Parathyroid adenoma (tissue), 2 donors: ENCODE measurements around the gene ZNF385A.
A peak's percentile ranks its signal among the peaks of the same experiment; 100 is the strongest.

Experiments used
- H2AFZ ChIP-seq: fragments of 300-600 bp; sonication (generic); one replicate; pipeline ENCODE4 v1.7.0; 2017; ENCODE audit warnings: antibody characterized with exemption, mild to moderate bottlenecking
- H3K27ac ChIP-seq: fragments of 300-600 bp; sonication (generic); one replicate; pipeline ENCODE4 v1.7.0; 2017
- H3K27me3 ChIP-seq: fragments of 300-600 bp; sonication (generic); one replicate; pipeline ENCODE4 v1.7.0; 2017; ENCODE audit warnings: low read length; ENCODE audit not compliant: control insufficient read depth, insufficient read depth
- H3K36me3 ChIP-seq: fragments of 300-600 bp; sonication (generic); one replicate; pipeline ENCODE4 v1.7.0; 2017; ENCODE audit warnings: low read length; ENCODE audit not compliant: control insufficient read depth, insufficient read depth
- H3K4me1 ChIP-seq: fragments of 300-600 bp; sonication (generic); one replicate; pipeline ENCODE4 v1.7.0; 2017; ENCODE audit warnings: control low read depth
- H3K4me2 ChIP-seq: fragments of 300-600 bp; sonication (generic); one replicate; pipeline ENCODE4 v1.7.0; 2017; ENCODE audit warnings: low read length
- H3K4me3 ChIP-seq: fragments of 300-600 bp; sonication (generic); one replicate; pipeline ENCODE4 v1.7.0; 2017; ENCODE audit warnings: low read depth, low read length
- H3K79me2 ChIP-seq: fragments of 300-600 bp; sonication (generic); one replicate; pipeline ENCODE4 v1.7.0; 2017; ENCODE audit warnings: control low read depth
- H3K9ac ChIP-seq: fragments of 300-600 bp; sonication (generic); one replicate; pipeline ENCODE4 v1.7.0; 2017; ENCODE audit warnings: mild to moderate bottlenecking
- H3K9me3 ChIP-seq: fragments of 300-600 bp; sonication (generic); one replicate; pipeline ENCODE4 v1.7.0; 2017; ENCODE audit warnings: low read length; ENCODE audit not compliant: control insufficient read depth
- CTCF ChIP-seq: fragments of 300-600 bp; sonication (generic); IDR thresholded peaks from one replicate; pipeline ENCODE4 v1.7.0; 2017; ENCODE audit warnings: antibody characterized with exemption, mild to moderate bottlenecking
- donor health status: primary hyperparathyroidism.

Gene ZNF385A

GRCh38 chr12:54359762-54360351, 24.7 kb downstream of the ZNF385A start:
- peak overlapping the region; percentile 92 for H3K27ac ChIP-seq
- no peak overlapping the region for H3K9ac ChIP-seq
- H3K36me3 ChIP-seq: no peaks in the 10 kb centered on the region
- no peaks in the 10 kb centered on the region for H3K79me2 ChIP-seq
- peaks cover 21% of the 10 kb centered on the region for H3K4me1 ChIP-seq
- H3K27me3 ChIP-seq: no peaks in the 10 kb centered on the region
- TF ChIP-seq CTCF: no peak
- H3K9me3 ChIP-seq: no peaks in the 10 kb centered on the region
- H2AFZ ChIP-seq: peak overlapping the region; percentile 82
- H3K4me3 ChIP-seq: peak overlapping the region; percentile 99
- peak overlapping the region; percentile 98 for H3K4me2 ChIP-seq

- Histone ChIP-seq H3K27ac (peak overlapping the region; percentile 92), H3K9me3 (no peaks in the 10 kb centered on the region), H2AFZ (peak overlapping the region; percentile 94), H3K9ac (peak overlapping the region; percentile 58), H3K79me2 (no peaks in the 10 kb centered on the region), H3K36me3 (no peaks in the 10 kb centered on the region), H3K4me2 (peak overlapping the region; percentile 98), H3K4me1 (peaks cover 21% of the 10 kb centered on the region), H3K4me3 (peak overlapping the region; percentile 99), H3K27me3 (no peaks in the 10 kb centered on the region)
- TF ChIP-seq CTCF: no peak
Observed at GRCh38 chr12:54358945-54359761, 25.4 kb downstream of the ZNF385A start.

GRCh38 chr12:54358191-54358944, 26.2 kb downstream of the ZNF385A start:
- H3K9me3 ChIP-seq: no peaks in the 10 kb centered on the region
- peak overlapping the region; percentile 92 for H3K27ac ChIP-seq
- H3K4me2 ChIP-seq: peak overlapping the region; percentile 98
- H3K4me3 ChIP-seq: peak overlapping the region; percentile 99
- peak overlapping the region; percentile 58 for H3K9ac ChIP-seq
- no peak for TF ChIP-seq CTCF
- peaks cover 23% of the 10 kb centered on the region for H3K4me1 ChIP-seq
- no peaks in the 10 kb centered on the region for H3K27me3 ChIP-seq
- no peaks in the 10 kb centered on the region for H3K36me3 ChIP-seq
- no peaks in the 10 kb centered on the region for H3K79me2 ChIP-seq
- peak overlapping the region; percentile 94 for H2AFZ ChIP-seq

GRCh38 chr12:54357506-54358190, 26.9 kb downstream of the ZNF385A start:
- Histone ChIP-seq H3K9me3 (no peaks in the 10 kb centered on the region), H3K27me3 (no peaks in the 10 kb centered on the region), H3K9ac (no peak overlapping the region), H3K79me2 (no peaks in the 10 kb centered on the region), H3K36me3 (no peaks in the 10 kb centered on the region), H3K4me2 (peak overlapping the region; percentile 98), H3K4me3 (peak overlapping the region; percentile 99), H3K4me1 (peaks cover 25% of the 10 kb centered on the region), H3K27ac (peak overlapping the region; percentile 92), H2AFZ (peak overlapping the region; percentile 94)
- no peak for TF ChIP-seq CTCF
